HUES64 (cell line): Measurements from ENCODE around the gene MRPL54.
"Not testable (repeated sequence)": the region's sequence is repeated elsewhere in the genome, so short reads cannot be mapped to it uniquely, and the experiment has no call there.

Source experiments
- H3K27ac ChIP-seq: 2 replicates; pipeline ENCODE4 v1.7.0; 2013; ENCODE audit warnings: low read depth, low read length, inconsistent platforms
- H3K27me3 ChIP-seq: 2 replicates; pipeline ENCODE4 v1.6.1; 2013; ENCODE audit warnings: mild to moderate bottlenecking, low read length; ENCODE audit not compliant: insufficient read depth
- H3K36me3 ChIP-seq: 2 replicates; pipeline ENCODE4 v1.6.1; 2013; ENCODE audit warnings: mild to moderate bottlenecking, low read length; ENCODE audit not compliant: insufficient read depth
- H3K4me1 ChIP-seq: 2 replicates; pipeline ENCODE4 v1.6.1; 2013; ENCODE audit warnings: mild to moderate bottlenecking, low read length, moderate library complexity; ENCODE audit not compliant: insufficient read depth
- H3K4me3 ChIP-seq: 2 replicates; pipeline ENCODE4 v1.5.1; 2013; ENCODE audit warnings: mild to moderate bottlenecking, low read length, moderate library complexity
- H3K9ac ChIP-seq: 2 replicates; pipeline ENCODE4 v1.6.1; 2013; ENCODE audit warnings: mild to moderate bottlenecking, low read depth, low read length
- H3K9me3 ChIP-seq: 2 replicates; pipeline ENCODE4 v1.6.1; 2013; ENCODE audit warnings: low read depth, low read length; ENCODE audit not compliant: insufficient read depth
- WGBS: fragments of 150-250, 120-280 bp; methylation state at CpG from one replicate; pipeline ENCODE4 v1.1.7; 2013; ENCODE audit warnings: missing lambda C conversion rate; 5-methylcytosine and 5-hydroxymethylcytosine counted together

Gene MRPL54

GRCh38 chr19:3760871-3761361, 1.6 kb upstream of the MRPL54 start:
- Histone ChIP-seq H3K9ac (peak overlapping the region; percentile 77), H3K27me3 (no peaks in the 10 kb centered on the region), H3K4me3 (peak overlapping the region; percentile 81), H3K4me1 (no peaks in the 10 kb centered on the region), H3K27ac (no peak overlapping the region), H3K9me3 (no peaks in the 10 kb centered on the region), H3K36me3 (peaks cover 24% of the 10 kb centered on the region)
- WGBS = 47% methylated on average over 7 of the region's 7 CpGs

GRCh38 chr19:3761382-3762129, 926 bp upstream of the MRPL54 start, which contains the start of gene APBA3:
TSS of gene APBA3 (minus strand) at chr19:3761692. CDS start at chr19:3760264, 1,428 bp downstream.
- peaks cover 27% of the 10 kb centered on the region for H3K36me3 ChIP-seq
- H3K4me1 ChIP-seq = no peaks in the 10 kb centered on the region
- H3K27me3 ChIP-seq = no peaks in the 10 kb centered on the region
- H3K9me3 ChIP-seq = no peaks in the 10 kb centered on the region
- peak within 1 kb of the TSS; percentile 94 for H3K27ac ChIP-seq
- 9% methylated on average over 45 of the region's 45 CpGs for WGBS
- peak within 1 kb of the TSS; percentile 81 for H3K4me3 ChIP-seq
- H3K9ac ChIP-seq = peak within 1 kb of the TSS; percentile 84

GRCh38 chr19:3762130-3762473, 380 bp upstream of the MRPL54 start:
- H3K9ac ChIP-seq = no peak overlapping the region
- peaks cover 25% of the 10 kb centered on the region for H3K36me3 ChIP-seq
- no peaks in the 10 kb centered on the region for H3K9me3 ChIP-seq
- WGBS = no CpG with 5 or more reads among the region's 1 CpG
- no peak overlapping the region for H3K27ac ChIP-seq
- no peaks in the 10 kb centered on the region for H3K27me3 ChIP-seq
- no peaks in the 10 kb centered on the region for H3K4me1 ChIP-seq
- H3K4me3 ChIP-seq = peak overlapping the region; percentile 80

GRCh38 chr19:3765121-3765520, 2.6 kb downstream of the MRPL54 start:
- Histone ChIP-seq H3K4me3 (no peak overlapping the region), H3K4me1 (no peaks in the 10 kb centered on the region), H3K27ac (no peak overlapping the region), H3K36me3 (peaks cover 18% of the 10 kb centered on the region), H3K27me3 (no peaks in the 10 kb centered on the region), H3K9me3 (no peaks in the 10 kb centered on the region), H3K9ac (no peak overlapping the region)
- 97% methylated on average over 12 of the region's 12 CpGs for WGBS

GRCh38 chr19:3765757-3766156, 3.3 kb downstream of the MRPL54 start:
- not testable (repeated sequence) for H3K4me3 ChIP-seq, H3K4me1 ChIP-seq, H3K27me3 ChIP-seq, H3K9me3 ChIP-seq, H3K9ac ChIP-seq, H3K27ac ChIP-seq
- WGBS = 91% methylated on average over 5 of the region's 5 CpGs
- peaks cover 18% of the 10 kb centered on the region for H3K36me3 ChIP-seq

GRCh38 chr19:3766520-3766919, 4.0 kb downstream of the MRPL54 start:
- H3K4me1 ChIP-seq = no peaks in the 10 kb centered on the region
- 89% methylated on average over 7 of the region's 7 CpGs for WGBS
- no peaks in the 10 kb centered on the region for H3K27me3 ChIP-seq
- no peaks in the 10 kb centered on the region for H3K9me3 ChIP-seq
- H3K9ac ChIP-seq = no peak overlapping the region
- no peak overlapping the region for H3K27ac ChIP-seq
- H3K4me3 ChIP-seq = no peak overlapping the region
- H3K36me3 ChIP-seq = peaks cover 18% of the 10 kb centered on the region

- 94% methylated on average over 23 of the region's 23 CpGs for WGBS
Observed at GRCh38 chr19:3767050-3767449, 4.6 kb downstream of the MRPL54 start.

GRCh38 chr19:3768015-3768747, 5.7 kb downstream of the MRPL54 start:
- Histone ChIP-seq H3K9ac (no peak overlapping the region), H3K9me3 (no peaks in the 10 kb centered on the region), H3K27me3 (no peaks in the 10 kb centered on the region), H3K4me1 (no peaks in the 10 kb centered on the region), H3K27ac (no peak overlapping the region), H3K36me3 (peaks cover 18% of the 10 kb centered on the region), H3K4me3 (no peak overlapping the region)
- 92% methylated on average over 23 of the region's 25 CpGs for WGBS

More at GRCh38 chr19:3767050-3767449, 4.6 kb downstream of the MRPL54 start:
- Histone ChIP-seq H3K4me1 (no peaks in the 10 kb centered on the region), H3K4me3 (no peak overlapping the region), H3K9ac (no peak overlapping the region), H3K27me3 (no peaks in the 10 kb centered on the region), H3K36me3 (peaks cover 18% of the 10 kb centered on the region), H3K9me3 (no peaks in the 10 kb centered on the region), H3K27ac (no peak overlapping the region)

- H3K27me3 ChIP-seq = no peaks in the 10 kb centered on the region
- peaks cover 18% of the 10 kb centered on the region for H3K36me3 ChIP-seq
- H3K27ac ChIP-seq = no peak overlapping the region
- no peaks in the 10 kb centered on the region for H3K9me3 ChIP-seq
- 91% methylated on average over 7 of the region's 7 CpGs for WGBS
- no peak overlapping the region for H3K4me3 ChIP-seq
- no peak overlapping the region for H3K9ac ChIP-seq
- H3K4me1 ChIP-seq = no peaks in the 10 kb centered on the region
Observed at GRCh38 chr19:3768748-3769099, 6.2 kb downstream of the MRPL54 start.

- peaks cover 18% of the 10 kb centered on the region for H3K36me3 ChIP-seq
- H3K9me3 ChIP-seq = no peaks in the 10 kb centered on the region
- no peak overlapping the region for H3K9ac ChIP-seq
- H3K4me1 ChIP-seq = no peaks in the 10 kb centered on the region
- 88% methylated on average over 17 of the region's 17 CpGs for WGBS
- H3K4me3 ChIP-seq = no peak overlapping the region
- H3K27ac ChIP-seq = no peak overlapping the region
- H3K27me3 ChIP-seq = no peaks in the 10 kb centered on the region
Observed at GRCh38 chr19:3769494-3769893, 7.0 kb downstream of the MRPL54 start.

- no peak overlapping the region for H3K27ac ChIP-seq
- H3K9me3 ChIP-seq = no peaks in the 10 kb centered on the region
- H3K9ac ChIP-seq = no peak overlapping the region
- H3K4me1 ChIP-seq = no peaks in the 10 kb centered on the region
- peaks cover 14% of the 10 kb centered on the region; the same call in 1 of the 2 replicates for H3K36me3 ChIP-seq
- 87% methylated on average over 53 of the region's 53 CpGs for WGBS
- no peaks in the 10 kb centered on the region for H3K27me3 ChIP-seq
- H3K4me3 ChIP-seq = no peak overlapping the region
Observed at GRCh38 chr19:3770136-3770999, 7.9 kb downstream of the MRPL54 start.
